Activated CD4-positive, alpha-beta T cell treated with anti-CD3 and anti-CD28 coated beads, Interleukin-2, amount 10 ng/mL, durations not matched to agents 24 days and 14 days (primary cell): ENCODE measurements around the gene TXNDC8. TPM values are rescaled to one million over a fixed set of nuclear protein-coding genes. Genes with fewer than 3 reads are reported as not detected.
A peak's percentile ranks its signal among the peaks of the same experiment; 100 is the strongest.
"Not testable (repeated sequence)": the region's sequence is repeated elsewhere in the genome, so short reads cannot be mapped to it uniquely, and the experiment has no call there.

Experiments used
- DNase-seq: peaks from one replicate; pipeline ENCODE4 v3.0.0; 2022
- H3K27ac Mint-ChIP-seq: one replicate; pipeline ENCODE4 v1.8.0; 2022; ENCODE audit warnings: mild to moderate bottlenecking, mixed read lengths
- H3K27me3 Mint-ChIP-seq: one replicate; pipeline ENCODE4 v1.8.0; 2022; ENCODE audit warnings: mixed read lengths
- H3K36me3 Mint-ChIP-seq: one replicate; pipeline ENCODE4 v1.8.0; 2022; ENCODE audit warnings: low read depth, mild to moderate bottlenecking, mixed read lengths
- H3K4me1 Mint-ChIP-seq: one replicate; pipeline ENCODE4 v1.8.0; 2021; ENCODE audit warnings: mixed read lengths
- H3K4me3 Mint-ChIP-seq: one replicate; pipeline ENCODE4 v1.8.0; 2022; ENCODE audit warnings: mild to moderate bottlenecking, moderate library complexity, mixed read lengths
- H3K9me3 Mint-ChIP-seq: one replicate; pipeline ENCODE4 v1.8.0; 2021; ENCODE audit warnings: mixed read lengths
- intact Hi-C: fragments of 100-400 bp; cut with micrococcal nuclease; formaldehyde crosslinking; loops from one replicate; pipeline ENCODE4 v1.15.1; 2023
- total RNA-seq: library from RNA; stranded (reverse); gene quantifications from 2 replicates; pipeline ENCODE4 v1.2.3, GENCODE V29; 2022

The TXNDC8 gene
- total RNA-seq, 1 donor from 2014 or later: not detected

DNA sequence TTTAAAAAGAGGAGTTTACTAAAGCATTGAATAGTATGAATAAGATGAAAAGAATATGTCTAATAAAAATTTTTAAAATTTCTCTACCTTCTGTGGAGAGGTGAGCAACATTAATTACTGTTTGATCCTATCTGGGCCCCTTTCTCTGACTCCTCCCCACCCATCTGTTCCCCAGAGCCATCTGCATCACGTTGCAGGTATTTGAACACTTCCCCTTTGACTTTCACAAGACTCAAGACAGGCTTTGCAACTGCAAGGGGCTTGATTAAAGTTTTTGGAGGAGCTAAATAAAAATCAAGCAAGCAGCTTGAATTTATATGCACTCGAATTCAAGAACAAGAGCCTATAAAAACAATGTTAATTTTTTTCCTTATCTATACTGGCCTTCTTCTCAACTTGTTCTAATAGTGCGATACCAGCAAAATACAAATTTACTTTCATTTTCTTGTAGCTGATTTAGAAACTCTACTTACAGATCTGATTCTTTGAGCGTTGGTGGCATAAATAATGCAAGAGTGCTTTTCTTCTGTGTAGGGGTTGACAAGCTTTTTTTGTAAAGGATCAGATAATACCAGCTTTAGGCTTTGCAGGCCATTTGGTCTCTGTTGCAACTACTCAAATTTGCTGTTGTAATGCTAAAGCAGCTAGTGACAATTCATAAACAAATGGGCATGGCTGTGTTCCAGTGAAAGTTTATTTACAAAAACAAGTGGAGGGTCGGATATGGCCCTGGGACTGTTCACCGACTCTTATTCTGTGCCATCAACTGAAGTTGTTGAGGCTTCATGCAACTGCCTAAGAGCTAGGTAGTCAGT is 21.2 kb downstream of the TXNDC8 start:
- H3K36me3 Mint-ChIP-seq: no peaks in the 10 kb centered on the region
- no peak overlapping the region for H3K27ac Mint-ChIP-seq
- no peaks in the 10 kb centered on the region for H3K9me3 Mint-ChIP-seq
- no peak for DNase-seq
- peak overlapping the region; percentile 68 for H3K4me3 Mint-ChIP-seq
- peaks cover 8% of the 10 kb centered on the region for H3K4me1 Mint-ChIP-seq
- H3K27me3 Mint-ChIP-seq: peaks cover 1% of the 10 kb centered on the region
- intact Hi-C loops: no loop called here

DNA sequence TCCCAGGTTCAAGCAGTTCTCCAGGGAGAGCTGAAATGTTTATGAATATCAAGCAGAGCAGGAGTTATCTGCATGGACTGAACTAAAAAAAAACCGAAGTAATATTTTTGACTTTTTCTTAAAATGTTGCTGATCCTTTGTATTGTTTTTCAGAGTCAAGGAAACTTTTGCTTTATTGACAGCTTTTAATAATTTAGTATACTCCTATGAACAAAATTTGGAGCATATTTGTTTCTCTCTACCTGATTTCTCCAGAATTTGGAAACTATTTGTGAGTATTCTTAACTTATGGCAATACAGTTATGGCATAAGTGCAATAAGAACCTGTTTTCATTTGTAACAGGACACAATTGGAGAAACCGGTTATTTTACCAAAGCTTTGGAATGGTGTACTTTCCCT is 25.7 kb downstream of the TXNDC8 start:
- H3K9me3 Mint-ChIP-seq, H3K36me3 Mint-ChIP-seq, H3K4me3 Mint-ChIP-seq, H3K27ac Mint-ChIP-seq, intact Hi-C loops, DNase-seq, H3K27me3 Mint-ChIP-seq: not testable (repeated sequence)
- H3K4me1 Mint-ChIP-seq: peaks cover 17% of the 10 kb centered on the region

DNA sequence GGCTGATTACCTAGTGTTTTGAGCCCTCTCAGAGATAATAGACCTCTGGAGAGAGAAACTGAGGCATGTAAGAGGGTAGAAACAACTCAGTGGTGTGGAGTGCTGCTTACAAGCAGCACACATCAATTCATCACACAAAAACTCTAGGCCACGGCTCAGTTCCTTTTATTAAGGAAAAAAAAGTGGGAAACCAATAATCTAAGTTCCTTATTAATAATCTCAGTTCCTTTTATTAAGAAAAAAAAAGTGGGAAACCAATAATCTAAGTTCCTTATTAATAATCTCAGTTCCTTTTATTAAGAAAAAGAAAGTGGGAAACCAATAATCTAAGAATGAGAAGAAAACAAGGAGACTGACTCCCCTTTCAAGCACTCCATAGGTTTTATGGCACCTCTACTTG is 28.0 kb downstream of the TXNDC8 start:
- no peak overlapping the region for H3K4me3 Mint-ChIP-seq
- peaks cover 3% of the 10 kb centered on the region for H3K27me3 Mint-ChIP-seq
- DNase-seq: no peak
- no peaks in the 10 kb centered on the region for H3K36me3 Mint-ChIP-seq
- H3K9me3 Mint-ChIP-seq: no peaks in the 10 kb centered on the region
- no peak overlapping the region for H3K27ac Mint-ChIP-seq
- peaks cover 9% of the 10 kb centered on the region for H3K4me1 Mint-ChIP-seq
- intact Hi-C loops: no loop called here

DNA sequence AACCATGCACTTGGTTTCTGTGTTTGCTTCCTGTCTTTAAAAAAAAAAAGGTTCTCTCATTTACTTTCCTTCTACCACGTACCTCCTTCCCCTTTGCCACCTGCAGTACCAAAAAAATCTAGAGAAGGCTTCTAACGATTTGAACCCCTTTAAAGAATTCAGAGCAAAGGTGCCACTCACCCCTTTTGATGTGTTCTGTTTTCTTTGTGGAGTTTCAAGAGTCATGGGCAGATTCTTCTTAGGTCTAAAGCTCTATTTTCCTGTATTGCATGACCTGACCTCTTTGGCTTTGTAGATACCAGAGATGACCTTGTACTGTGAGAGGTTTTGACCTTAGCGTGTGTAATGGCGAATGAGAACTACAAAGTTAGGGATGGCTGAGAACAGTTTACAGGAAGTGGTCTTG is 29.0 kb downstream of the TXNDC8 start:
- Mint-ChIP-seq H3K27ac (peak overlapping the region; percentile 21), H3K4me3 (no peak overlapping the region), H3K36me3 (no peaks in the 10 kb centered on the region), H3K9me3 (no peaks in the 10 kb centered on the region), H3K4me1 (peaks cover 9% of the 10 kb centered on the region), H3K27me3 (peaks cover 3% of the 10 kb centered on the region)
- DNase-seq: no peak
- intact Hi-C loops: no loop called here

- Mint-ChIP-seq H3K27ac (no peak overlapping the region), H3K4me3 (no peak overlapping the region), H3K36me3 (no peaks in the 10 kb centered on the region), H3K27me3 (peaks cover 7% of the 10 kb centered on the region), H3K9me3 (no peaks in the 10 kb centered on the region), H3K4me1 (peaks cover 9% of the 10 kb centered on the region)
- intact Hi-C loops: no loop called here
- DNase-seq: no peak
Measured at GRCh38 chr9:110307191-110307590, 30.5 kb downstream of the TXNDC8 start.

DNA sequence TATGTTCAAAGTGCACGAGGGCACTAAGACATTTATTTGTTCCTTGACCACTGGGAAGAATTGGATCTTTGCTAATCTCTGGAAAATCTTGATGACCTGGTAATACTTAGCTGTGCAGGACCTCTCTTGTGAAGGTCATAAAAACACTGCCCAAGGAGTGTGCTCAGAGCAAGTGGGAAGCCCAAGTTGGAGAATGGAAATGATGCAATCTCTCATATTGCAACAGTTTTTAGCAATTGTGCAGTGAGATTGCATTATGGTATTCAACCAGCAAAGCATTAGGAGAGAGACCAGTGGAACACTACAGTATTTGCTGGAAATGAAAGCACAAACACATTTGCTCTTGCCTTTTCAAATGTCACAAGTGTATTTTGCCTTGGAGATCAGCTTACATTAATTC is 34.5 kb downstream of the TXNDC8 start:
- Mint-ChIP-seq H3K27me3 (peaks cover 7% of the 10 kb centered on the region), H3K4me3 (no peak overlapping the region), H3K9me3 (no peaks in the 10 kb centered on the region), H3K27ac (no peak overlapping the region), H3K36me3 (no peaks in the 10 kb centered on the region), H3K4me1 (peaks cover under 1% of the 10 kb centered on the region)
- no peak for DNase-seq
- intact Hi-C loops: no loop called here

DNA sequence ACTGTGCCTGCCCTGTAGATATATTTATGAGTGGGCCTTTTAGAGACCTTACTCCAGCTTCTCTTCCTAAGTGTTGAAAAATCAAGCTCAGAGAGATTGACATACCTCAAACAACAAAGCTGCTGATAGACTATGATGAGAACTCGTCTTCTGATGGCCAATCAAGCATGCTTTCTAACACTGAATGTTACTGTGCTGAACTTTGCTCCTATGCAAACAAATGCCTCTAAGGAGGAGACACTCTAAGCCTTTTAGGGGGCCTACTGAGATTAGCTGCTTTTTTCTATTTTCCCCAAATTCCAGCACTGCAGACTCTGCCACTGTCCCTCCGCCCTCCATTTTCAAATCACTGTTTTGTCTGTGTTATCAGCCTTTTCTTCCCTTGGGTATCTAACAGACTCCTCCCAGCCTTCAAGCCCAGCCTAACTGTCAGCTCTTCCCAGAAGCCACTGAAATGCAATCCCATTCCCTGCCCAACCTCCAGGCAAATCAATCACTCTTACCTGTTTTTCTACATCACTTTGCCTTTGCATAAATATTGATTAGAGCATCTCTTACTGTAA is 39.5 kb downstream of the TXNDC8 start:
- Mint-ChIP-seq H3K36me3 (no peaks in the 10 kb centered on the region), H3K4me1 (no peaks in the 10 kb centered on the region), H3K9me3 (no peaks in the 10 kb centered on the region), H3K27ac (no peak overlapping the region), H3K27me3 (peaks cover 5% of the 10 kb centered on the region), H3K4me3 (no peak overlapping the region)
- intact Hi-C loops: no loop called here
- DNase-seq: no peak

GRCh38 chr9:110293248-110293647 is 44.4 kb downstream of the TXNDC8 start:
- no peak overlapping the region for H3K27ac Mint-ChIP-seq
- DNase-seq: no peak
- no peaks in the 10 kb centered on the region for H3K36me3 Mint-ChIP-seq
- peaks cover 2% of the 10 kb centered on the region for H3K27me3 Mint-ChIP-seq
- intact Hi-C loops: no loop called here
- H3K9me3 Mint-ChIP-seq: no peaks in the 10 kb centered on the region
- no peaks in the 10 kb centered on the region for H3K4me1 Mint-ChIP-seq
- H3K4me3 Mint-ChIP-seq: no peak overlapping the region

- no peak for DNase-seq
- Mint-ChIP-seq H3K36me3 (no peaks in the 10 kb centered on the region), H3K27ac (no peak overlapping the region), H3K27me3 (peaks cover 2% of the 10 kb centered on the region), H3K9me3 (no peaks in the 10 kb centered on the region), H3K4me3 (no peak overlapping the region), H3K4me1 (no peaks in the 10 kb centered on the region)
- intact Hi-C loops: no loop called here
Measured at GRCh38 chr9:110291921-110292557, 45.6 kb downstream of the TXNDC8 start.

DNA sequence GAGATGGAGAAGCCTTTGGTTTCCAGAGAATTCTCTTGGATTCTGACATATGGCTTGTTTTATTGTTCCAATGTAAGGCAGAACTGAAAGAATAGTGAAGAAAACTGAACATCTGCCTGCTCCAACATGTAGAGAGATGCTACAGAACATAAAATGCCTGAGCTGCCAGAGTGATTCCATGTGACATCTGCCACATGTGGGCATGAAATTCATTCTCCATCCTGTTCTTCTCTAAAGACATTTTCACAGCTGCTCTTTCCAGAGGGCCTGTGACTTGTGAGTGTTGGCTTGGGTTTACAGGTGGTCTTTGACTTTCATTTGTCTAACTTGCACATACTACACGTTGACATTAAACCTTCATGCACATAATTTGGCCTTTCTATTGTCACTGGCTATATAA is 47.7 kb downstream of the TXNDC8 start:
- H3K27me3 Mint-ChIP-seq: peaks cover 2% of the 10 kb centered on the region
- intact Hi-C loops: no loop called here
- no peaks in the 10 kb centered on the region for H3K4me1 Mint-ChIP-seq
- H3K36me3 Mint-ChIP-seq: no peaks in the 10 kb centered on the region
- no peak overlapping the region for H3K4me3 Mint-ChIP-seq
- no peak for DNase-seq
- no peak overlapping the region for H3K27ac Mint-ChIP-seq
- H3K9me3 Mint-ChIP-seq: no peaks in the 10 kb centered on the region

DNA sequence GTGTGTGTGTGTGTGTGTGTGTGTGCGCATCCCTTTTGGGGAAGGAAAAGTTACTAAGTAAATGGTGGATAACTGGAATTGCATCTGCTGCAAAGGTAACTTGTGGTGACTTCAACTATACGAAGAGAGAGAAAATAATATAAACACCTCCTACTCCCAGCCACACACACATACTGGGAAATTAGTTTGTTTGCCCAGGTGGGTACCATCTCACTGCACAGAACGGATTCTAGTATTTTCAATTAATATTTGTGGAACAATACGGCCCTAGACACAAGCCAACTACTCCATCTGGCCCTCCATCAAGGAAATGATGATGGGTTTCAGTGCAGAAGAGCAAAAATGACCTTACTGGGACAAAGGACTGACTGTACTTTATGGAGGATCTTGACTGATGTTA is 49.2 kb downstream of the TXNDC8 start:
- Mint-ChIP-seq H3K36me3 (no peaks in the 10 kb centered on the region), H3K9me3 (no peaks in the 10 kb centered on the region), H3K27ac (no peak overlapping the region), H3K4me3 (no peak overlapping the region), H3K27me3 (no peaks in the 10 kb centered on the region), H3K4me1 (no peaks in the 10 kb centered on the region)
- no peak for DNase-seq
- intact Hi-C loops: no loop called here

- Mint-ChIP-seq H3K4me3 (no peak overlapping the region), H3K27me3 (no peaks in the 10 kb centered on the region), H3K36me3 (no peaks in the 10 kb centered on the region), H3K27ac (no peak overlapping the region), H3K4me1 (no peaks in the 10 kb centered on the region), H3K9me3 (no peaks in the 10 kb centered on the region)
- intact Hi-C loops: no loop called here
- DNase-seq: no peak
Measured at GRCh38 chr9:110287289-110287680, 50.4 kb downstream of the TXNDC8 start.

DNA sequence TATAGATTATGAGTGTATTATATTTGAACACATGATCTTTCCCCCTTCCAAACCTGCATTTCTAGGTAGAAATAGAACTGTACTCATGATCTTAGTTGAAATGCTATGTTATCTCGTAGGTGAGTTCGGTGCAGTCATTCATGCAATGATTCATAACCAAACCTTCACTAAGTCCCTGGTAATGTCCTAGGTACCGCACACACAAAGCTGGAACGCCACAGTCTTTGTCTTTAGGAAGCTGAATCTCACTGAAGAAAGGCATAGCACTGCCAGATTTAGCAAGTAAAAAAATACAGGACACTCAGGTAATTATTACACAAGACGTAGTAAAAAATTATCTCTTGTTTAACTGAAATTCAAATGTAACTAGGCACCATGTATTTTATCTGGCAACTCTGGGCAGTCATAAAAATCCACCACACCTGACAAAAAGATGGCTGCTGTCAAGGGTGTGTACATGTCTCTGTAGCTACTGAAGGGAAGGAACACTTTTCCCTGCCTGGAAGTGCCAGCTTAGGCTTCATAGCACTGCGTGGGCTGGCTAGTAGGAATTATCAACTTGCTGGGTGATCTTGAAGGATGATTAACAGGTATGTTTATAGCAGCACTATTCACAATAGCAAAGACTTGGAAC is 53.3 kb downstream of the TXNDC8 start:
- no peaks in the 10 kb centered on the region for H3K4me1 Mint-ChIP-seq
- H3K4me3 Mint-ChIP-seq: no peak overlapping the region
- no peak overlapping the region for H3K27ac Mint-ChIP-seq
- H3K36me3 Mint-ChIP-seq: no peaks in the 10 kb centered on the region
- no peaks in the 10 kb centered on the region for H3K9me3 Mint-ChIP-seq
- DNase-seq: no peak
- H3K27me3 Mint-ChIP-seq: peaks cover 1% of the 10 kb centered on the region
- intact Hi-C loops: no loop called here

DNA sequence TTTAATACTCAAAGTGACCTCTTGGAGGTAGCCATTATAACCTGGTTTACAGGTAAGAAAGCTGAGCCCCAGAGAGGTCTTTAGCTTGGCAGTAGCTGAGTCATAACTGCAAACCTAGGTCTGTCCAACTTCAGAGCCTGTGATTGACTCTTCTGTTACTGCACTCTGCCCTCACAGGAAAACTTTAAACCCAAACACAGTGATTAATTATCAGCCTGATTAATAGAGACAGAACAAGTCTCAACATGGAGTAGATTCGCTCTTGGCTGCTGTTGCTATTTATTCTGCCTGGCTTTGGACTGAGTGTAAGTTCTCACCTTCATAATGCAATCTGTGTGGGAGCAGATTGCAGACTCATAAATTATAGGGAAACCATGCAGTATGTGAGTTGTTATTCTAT is 53.9 kb downstream of the TXNDC8 start:
- Mint-ChIP-seq H3K36me3 (no peaks in the 10 kb centered on the region), H3K4me1 (no peaks in the 10 kb centered on the region), H3K9me3 (no peaks in the 10 kb centered on the region), H3K27ac (no peak overlapping the region), H3K27me3 (peaks cover 1% of the 10 kb centered on the region), H3K4me3 (no peak overlapping the region)
- intact Hi-C loops: no loop called here
- DNase-seq: no peak
